CD4-positive, alpha-beta T cell (primary cell): Measurements from ENCODE around the gene DENND1B. TPM values are rescaled to one million over a fixed set of nuclear protein-coding genes. Genes with fewer than 3 reads are reported as not detected.

ENCODE experiments used
- ATAC-seq: fragments of 200-7000 bp; cut with Tn5 transposase; one replicate; pipeline ENCODE4 v1.10.0; 2022; ENCODE audit warnings: mild to moderate bottlenecking; ENCODE audit not compliant: poor library complexity
- CTCF ChIA-PET: fragments of 350-600 bp; sonication (Branson Sonifier 250); formaldehyde crosslinking; loops from one replicate; lab custom pipeline; 2021; ENCODE audit warnings: antibody characterized with exemption, inconsistent platforms; lab: Charles Lee
- POLR2A ChIA-PET: fragments of 350-600 bp; sonication (Branson Sonifier 250); formaldehyde crosslinking; loops from one replicate; lab custom pipeline; 2021; ENCODE audit warnings: antibody characterized with exemption, inconsistent platforms; lab: Charles Lee
- DNase-seq, 14 experiments: peaks; one replicate each; pipeline ENCODE4 v3.0.0-alpha.2; 2013 to 2020; ENCODE audit warnings: mixed read lengths in 2 of 14
- H3K27ac ChIP-seq, 2 donors: one replicate each; pipeline versions ENCODE4 v1.5.1 to v1.7.0; 2013; ENCODE audit warnings: low read length in 2 of 2, low read depth in 1 of 2, mild to moderate bottlenecking in 1 of 2
- H3K27me3 ChIP-seq, 2 experiments: 1 replicate in 1 of 2; 2 replicates in 1 of 2; pipeline versions ENCODE4 v1.6.1 to v1.7.0; 2013; ENCODE audit warnings: low read length in 2 of 2, control low read depth in 1 of 2, mild to moderate bottlenecking in 1 of 2, moderate library complexity in 1 of 2; ENCODE audit not compliant: insufficient read depth in 2 of 2, control insufficient read depth in 1 of 2
- H3K36me3 ChIP-seq: one replicate; pipeline ENCODE4 v1.6.1; 2013; ENCODE audit warnings: low read length, control low read depth; ENCODE audit not compliant: insufficient read depth
- H3K4me1 ChIP-seq: one replicate; pipeline ENCODE4 v1.6.1; 2013; ENCODE audit warnings: low read length, control low read depth; ENCODE audit not compliant: insufficient read depth
- H3K4me3 ChIP-seq: one replicate; pipeline ENCODE4 v1.5.1; 2013; ENCODE audit warnings: mild to moderate bottlenecking, low read length, moderate library complexity
- H3K9me3 ChIP-seq, 2 experiments: 1 replicate in 1 of 2; 2 replicates in 1 of 2; pipeline versions ENCODE4 v1.6.1 to v1.7.0; 2013; ENCODE audit warnings: low read length in 2 of 2, mild to moderate bottlenecking in 2 of 2, control low read depth in 1 of 2, moderate library complexity in 1 of 2; ENCODE audit not compliant: control insufficient read depth in 1 of 2, insufficient read depth in 1 of 2
- H3K27ac Mint-ChIP-seq: one replicate; pipeline ENCODE4 v1.8.0; 2020; ENCODE audit warnings: mixed read lengths
- H3K27me3 Mint-ChIP-seq: one replicate; pipeline ENCODE4 v1.8.0; 2021; ENCODE audit warnings: mixed read lengths
- H3K36me3 Mint-ChIP-seq: one replicate; pipeline ENCODE4 v1.8.0; 2021; ENCODE audit warnings: low read depth, mixed read lengths
- H3K4me1 Mint-ChIP-seq: one replicate; pipeline ENCODE4 v1.8.0; 2021; ENCODE audit warnings: low read depth, mixed read lengths
- H3K4me3 Mint-ChIP-seq: one replicate; pipeline ENCODE4 v1.8.0; 2020; ENCODE audit warnings: mild to moderate bottlenecking, mixed read lengths
- H3K9me3 Mint-ChIP-seq: one replicate; pipeline ENCODE4 v1.8.0; 2020; ENCODE audit warnings: mixed read lengths
- CTCF ChIP-seq: fragments of 200-600 bp; IDR thresholded peaks from one replicate; pipeline ENCODE4 v1.8.0; 2022; ENCODE audit warnings: antibody characterized with exemption, mild to moderate bottlenecking
- intact Hi-C, 2 experiments: fragments of 100-400 bp; cut with DNase I in 1 of 2; cut with micrococcal nuclease in 1 of 2; formaldehyde crosslinking; loops; one replicate each; pipeline versions ENCODE4 v1.15.1 to v1.9.0; 2023 to 2025; cut with DNase I, micrococcal nuclease
- total RNA-seq, 174 experiments: library from RNA in 2 of 174; stranded (reverse) in 2 of 174; gene quantifications; one replicate each; pipeline ENCODE4 v1.2.3 and lab custom pipeline; 2021 to 2026

DENND1B gene
- total RNA-seq, 2 experiments from 2014 or later: 23.9 to 26.5 TPM

DNA sequence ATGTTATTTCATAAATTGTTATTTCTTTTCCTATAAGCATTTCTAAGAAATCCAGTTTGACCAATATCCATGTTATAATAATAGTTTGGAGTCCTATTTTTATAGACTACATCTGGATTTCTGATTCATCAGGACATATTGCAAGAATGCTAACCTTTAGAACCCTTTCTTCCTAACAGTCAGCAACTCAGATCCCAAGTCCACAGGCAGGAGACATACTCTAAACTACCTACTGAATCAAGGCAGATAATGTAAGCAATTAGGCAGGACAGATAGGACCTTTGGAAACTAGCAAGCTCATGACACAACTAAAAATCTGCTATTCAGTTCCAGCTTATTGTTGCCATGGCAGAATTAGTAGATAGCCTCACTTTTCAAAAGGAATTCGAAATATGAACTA is 104.1 kb downstream of the DENND1B start:
- H3K4me3 Mint-ChIP-seq: no peak overlapping the region
- no peak for TF ChIP-seq CTCF
- Histone ChIP-seq H3K4me1 (no peaks in the 10 kb centered on the region), H3K9me3 (no peaks in the 10 kb centered on the region), H3K27ac (no peak overlapping the region), H3K36me3 (no peaks in the 10 kb centered on the region), H3K4me3 (no peak overlapping the region), H3K27me3 (no peaks in the 10 kb centered on the region)
- ATAC-seq (no peak), DNase-seq (no peak)
- H3K36me3 Mint-ChIP-seq: peaks cover 19% of the 10 kb centered on the region
- no peak overlapping the region for H3K27ac Mint-ChIP-seq
- ChIA-PET POLR2A (interaction anchor here (0.7 kb wide), 1 partner anchor 29 kb away, joined by 3 read pairs; no protein-coding TSS in a partner anchor), CTCF (interaction anchor here (1.6 kb wide), 1 partner anchor 198 kb away, joined by 3 read pairs; no protein-coding TSS in a partner anchor)
- peaks cover 15% of the 10 kb centered on the region for H3K4me1 Mint-ChIP-seq
- intact Hi-C loops: no loop called here
- H3K9me3 Mint-ChIP-seq: no peaks in the 10 kb centered on the region
- no peaks in the 10 kb centered on the region for H3K27me3 Mint-ChIP-seq

GRCh38 chr1:197666769-197667285 is 108.5 kb downstream of the DENND1B start:
- Mint-ChIP-seq H3K36me3 (peaks cover 13% of the 10 kb centered on the region), H3K9me3 (no peaks in the 10 kb centered on the region), H3K4me3 (no peak overlapping the region), H3K27ac (no peak overlapping the region), H3K27me3 (no peaks in the 10 kb centered on the region), H3K4me1 (peaks cover 8% of the 10 kb centered on the region)
- H3K4me3 ChIP-seq: no peak overlapping the region
- intact Hi-C loops: no loop called here
- H3K4me1 ChIP-seq: no peaks in the 10 kb centered on the region
- no peaks in the 10 kb centered on the region for H3K27me3 ChIP-seq
- ChIA-PET CTCF (no interaction called here), POLR2A (no interaction called here)
- DNase-seq (no peak), ATAC-seq (no peak)
- no peak for TF ChIP-seq CTCF
- peaks cover 2% of the 10 kb centered on the region for H3K36me3 ChIP-seq
- no peaks in the 10 kb centered on the region for H3K9me3 ChIP-seq
- no peak overlapping the region for H3K27ac ChIP-seq

- no peak for ATAC-seq
- H3K36me3 Mint-ChIP-seq: peaks cover 4% of the 10 kb centered on the region
- H3K27ac Mint-ChIP-seq: no peak overlapping the region
- no peak overlapping the region for H3K27ac ChIP-seq
- peaks cover 22% of the 10 kb centered on the region for H3K4me1 Mint-ChIP-seq
- TF ChIP-seq CTCF: no peak
- DNase-seq: no peak
- no peaks in the 10 kb centered on the region for H3K4me1 ChIP-seq
- H3K4me3 Mint-ChIP-seq: no peak overlapping the region
- no peaks in the 10 kb centered on the region for H3K27me3 ChIP-seq
- H3K9me3 ChIP-seq: no peaks in the 10 kb centered on the region
- no peak overlapping the region for H3K4me3 ChIP-seq
- ChIA-PET POLR2A (no interaction called here), CTCF (no interaction called here)
- no peaks in the 10 kb centered on the region for H3K9me3 Mint-ChIP-seq
- intact Hi-C loops: no loop called here
- no peaks in the 10 kb centered on the region for H3K27me3 Mint-ChIP-seq
- H3K36me3 ChIP-seq: peaks cover 2% of the 10 kb centered on the region
Observed at GRCh38 chr1:197664391-197664790, 110.9 kb downstream of the DENND1B start.
